Right forelimb (tissue), 1 donor: ENCODE measurements around the gene SPOCD1.

Experiments
- DNase-seq: peaks from one replicate; pipeline ENCODE4 v3.0.0-alpha.2; 2018

SPOCD1 gene

DNA sequence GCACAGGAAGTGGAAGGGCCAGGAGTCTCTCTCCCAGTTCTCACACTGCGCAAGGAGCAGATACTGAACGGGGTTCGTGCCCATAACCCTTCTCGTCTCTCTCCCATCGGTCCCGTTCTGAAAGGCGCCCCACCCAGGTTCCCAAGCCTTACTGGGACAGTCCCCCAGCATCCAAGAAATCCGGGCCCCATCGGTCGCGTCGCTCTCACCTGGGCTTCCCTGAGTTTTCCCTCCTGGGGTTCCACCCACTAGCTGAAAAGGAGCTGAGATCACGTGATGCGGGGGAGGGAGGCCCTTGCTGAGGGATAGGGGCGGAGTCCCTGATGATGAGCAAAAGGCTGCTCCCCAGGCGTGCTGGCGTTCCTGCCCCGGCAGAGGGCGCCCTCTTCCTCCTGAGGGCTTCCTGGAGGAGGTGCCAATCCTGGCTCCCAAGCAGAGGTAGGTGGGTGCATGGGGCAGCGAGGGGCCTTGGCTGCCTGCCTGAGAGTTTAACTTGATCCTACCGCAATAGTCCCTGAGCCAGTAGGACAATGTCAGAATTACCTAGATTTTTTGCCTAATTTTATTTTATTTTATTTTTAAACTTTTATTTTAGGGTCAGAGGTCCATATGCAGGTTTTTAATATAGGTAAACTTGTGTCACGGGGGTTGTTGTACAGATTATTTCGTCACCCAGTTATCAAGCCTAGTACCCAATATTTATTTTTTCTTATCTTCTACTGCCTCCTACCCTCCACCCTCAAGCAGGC, at the start of gene SPOCD1:
TSS of gene SPOCD1 (minus strand) at position 271 of the 749 bp plus-strand sequence. CDS start 689 bp downstream, outside the sequence.
- DNase-seq: no peak

DNA sequence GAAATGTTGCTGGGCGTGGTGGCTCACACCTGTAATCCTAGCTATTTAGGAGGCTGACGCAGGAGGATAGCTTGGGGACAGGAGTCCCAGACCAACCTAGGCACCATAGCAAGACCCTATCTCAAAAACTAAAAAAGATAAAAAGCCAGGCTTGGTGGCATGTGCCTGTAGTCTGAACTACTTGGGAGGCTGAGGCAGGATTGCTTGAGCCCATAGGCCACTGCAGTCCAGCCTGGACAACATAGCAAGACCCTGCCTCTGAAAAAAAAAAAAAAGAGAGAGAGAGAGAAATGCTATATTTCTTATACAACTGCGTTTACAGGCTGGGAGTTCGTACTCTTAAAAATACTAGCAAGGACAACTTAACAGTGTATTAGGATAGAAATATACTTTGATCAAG, 46.2 kb upstream of the SPOCD1 start:
- DNase-seq: no peak

DNA sequence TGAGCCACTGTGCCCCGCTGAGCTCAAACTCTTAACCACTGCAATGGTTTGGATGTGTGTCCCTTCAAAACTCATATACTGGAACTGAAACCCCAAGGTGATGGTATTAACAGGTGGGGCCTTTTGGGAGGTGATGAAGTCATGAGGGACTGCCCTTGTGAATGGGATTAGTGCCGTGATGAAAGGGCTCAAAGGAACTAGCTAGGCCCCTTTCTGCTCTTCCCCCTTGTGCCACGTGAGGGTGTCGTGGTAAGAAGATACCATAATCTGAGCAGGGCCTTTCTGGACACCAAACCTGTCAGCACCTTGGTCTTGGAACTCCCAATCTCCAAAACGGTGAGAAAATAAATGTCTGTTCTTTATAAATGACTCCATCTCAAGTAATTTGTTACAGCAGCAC, 45.5 kb upstream of the SPOCD1 start:
- no peak for DNase-seq

DNA sequence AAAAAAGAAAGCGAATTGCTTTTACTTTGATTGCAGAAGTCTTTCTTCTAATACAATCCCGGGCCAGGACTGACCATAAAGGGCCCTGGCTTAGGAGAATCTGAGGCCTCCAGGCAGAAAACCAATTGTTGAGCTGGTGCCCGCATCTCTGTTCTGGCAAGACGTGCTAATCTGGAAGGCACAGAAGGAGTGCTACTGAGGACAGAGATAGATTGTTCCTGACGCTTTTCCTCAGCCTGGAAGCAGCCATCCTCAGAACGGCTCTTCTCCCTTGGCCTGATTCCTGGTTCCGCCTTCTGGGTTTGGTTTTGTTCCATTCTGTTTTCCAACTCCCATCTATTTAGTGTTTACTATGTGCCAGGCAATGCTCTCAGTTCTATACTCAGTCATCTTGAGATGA, 44.8 kb upstream of the SPOCD1 start:
- DNase-seq: no peak

DNA sequence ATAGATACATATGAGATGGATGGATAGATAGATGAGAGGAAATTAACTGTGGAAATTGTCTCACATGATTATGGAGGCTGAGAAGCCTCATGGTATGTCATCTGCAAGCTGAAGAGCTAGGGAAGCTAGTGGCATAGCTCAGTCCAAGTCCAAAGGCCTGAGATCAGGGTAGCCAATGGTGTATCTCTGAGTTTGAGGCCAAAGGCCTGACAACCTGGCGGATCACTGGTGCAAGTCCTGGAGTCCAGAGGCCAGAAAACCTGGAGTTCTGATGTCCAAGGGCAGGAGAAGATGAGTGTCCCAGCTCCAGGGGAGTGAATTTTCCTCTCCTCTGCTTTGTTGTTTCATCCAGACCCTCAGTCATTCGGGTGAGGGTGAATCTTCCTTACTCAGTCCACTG, 43.9 kb upstream of the SPOCD1 start:
- DNase-seq: no peak

DNA sequence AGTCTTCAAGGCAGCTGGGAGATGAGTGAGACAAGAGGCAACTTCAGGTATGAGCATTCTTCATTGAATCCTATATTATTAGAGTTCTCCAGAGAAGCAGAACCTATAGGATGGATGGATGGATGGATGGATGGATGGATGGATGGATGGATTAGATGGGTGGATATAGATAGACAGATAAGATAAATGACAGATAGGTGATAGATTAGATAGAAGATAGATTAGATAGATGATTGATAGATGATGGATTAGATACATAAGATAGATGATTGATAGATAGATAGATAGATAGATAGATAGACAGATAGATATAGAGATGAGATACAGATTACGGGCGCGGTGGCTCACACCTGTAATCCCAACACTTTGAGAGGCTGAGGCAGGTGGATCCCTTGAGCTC, 43.2 kb upstream of the SPOCD1 start:
- no peak for DNase-seq

DNA sequence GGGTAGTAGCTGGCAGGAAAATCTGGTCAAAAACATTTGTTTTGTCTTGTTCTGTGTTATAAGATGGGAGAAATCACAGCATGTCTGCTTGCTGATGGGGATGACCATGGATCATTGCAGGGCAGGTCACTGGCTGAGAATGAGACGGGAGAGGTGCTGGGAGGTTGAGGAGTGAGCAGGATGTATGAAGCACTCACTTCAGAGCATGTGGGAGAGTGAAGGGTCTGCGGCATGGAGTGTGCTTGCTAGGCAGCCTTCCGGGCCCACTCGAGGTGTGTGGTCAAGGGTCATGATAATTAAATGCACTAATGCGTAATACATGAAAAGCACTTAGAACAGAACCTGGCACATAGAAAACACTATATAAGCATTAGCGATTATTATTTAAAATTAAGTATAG, 42.0 kb upstream of the SPOCD1 start:
- no peak for DNase-seq

DNA sequence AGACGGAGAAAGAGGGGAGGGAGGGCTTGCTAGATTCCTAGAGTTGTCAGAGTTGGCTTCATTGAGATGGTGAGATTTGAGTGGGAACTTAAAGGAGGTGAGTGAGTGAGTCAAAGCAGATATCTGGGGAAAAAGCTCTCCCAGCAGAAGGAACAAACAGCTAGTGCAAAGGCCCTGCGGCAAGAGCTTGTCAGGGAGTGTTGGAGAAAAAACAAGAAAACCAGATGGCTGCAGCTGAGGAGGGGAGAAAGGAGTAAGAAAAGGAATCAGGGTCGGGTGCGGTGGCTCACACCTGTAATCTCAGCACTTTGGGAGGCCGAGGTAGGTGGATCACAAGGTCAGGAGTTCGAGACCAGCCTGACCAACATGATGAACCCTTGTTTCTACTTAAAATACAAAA, 40.3 kb upstream of the SPOCD1 start:
- no peak for DNase-seq

DNA sequence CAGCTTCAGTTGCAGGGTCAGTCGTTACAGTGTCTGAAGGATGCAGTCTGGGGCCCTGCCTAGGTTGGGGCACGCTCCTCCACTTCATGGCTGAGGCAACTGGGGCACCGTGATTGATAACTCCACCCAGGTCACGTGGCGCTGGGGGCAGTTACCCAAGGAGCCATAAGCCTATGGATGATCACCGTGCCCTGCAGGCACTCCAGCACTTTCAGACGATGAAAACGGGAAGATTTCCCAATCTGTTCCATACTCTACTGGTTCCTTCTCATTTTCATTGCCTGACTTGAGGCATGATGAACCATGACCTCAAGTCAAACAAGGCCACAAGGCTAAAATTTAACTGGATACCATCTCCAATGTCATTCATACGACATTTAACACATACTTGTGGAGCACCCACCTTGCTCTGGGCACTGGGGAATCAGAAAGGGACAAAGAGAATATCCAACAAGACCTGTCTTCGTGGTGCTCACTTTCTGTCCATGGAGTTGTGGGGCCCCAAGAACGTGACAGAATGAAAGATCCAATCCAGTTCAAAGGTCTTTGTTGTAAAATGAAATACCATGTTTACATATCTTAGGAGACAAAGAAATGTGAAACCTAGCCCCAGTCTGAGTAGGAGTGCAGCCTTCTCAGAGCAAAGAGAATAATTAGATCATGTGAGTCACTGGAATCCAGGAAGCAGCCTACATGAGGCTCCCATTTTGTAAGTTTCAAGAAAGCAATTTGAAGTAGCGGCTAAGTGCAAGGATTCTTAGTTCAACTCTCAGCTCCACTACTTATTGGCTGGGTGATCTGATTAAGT, 39.4 kb upstream of the SPOCD1 start:
- no peak for DNase-seq

DNA sequence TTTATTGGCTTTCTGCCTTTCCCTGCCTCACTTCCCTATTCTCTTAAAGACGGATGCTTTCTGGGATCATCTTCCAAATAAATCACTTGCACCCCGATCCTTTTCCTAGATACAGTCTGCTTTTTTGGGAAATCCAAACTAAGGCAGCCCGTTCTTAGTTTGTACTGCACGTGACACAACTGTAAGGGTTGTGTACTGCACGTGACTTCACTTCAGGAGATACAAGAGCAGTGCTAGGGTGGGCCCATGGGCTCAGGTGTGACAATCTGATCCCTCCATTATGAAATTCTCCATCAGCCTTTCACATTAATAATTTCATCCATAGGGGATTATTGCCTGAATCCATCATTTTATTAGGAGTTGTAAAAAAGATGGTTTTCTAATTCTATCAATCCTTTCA, 33.8 kb upstream of the SPOCD1 start:
- no peak for DNase-seq

DNA sequence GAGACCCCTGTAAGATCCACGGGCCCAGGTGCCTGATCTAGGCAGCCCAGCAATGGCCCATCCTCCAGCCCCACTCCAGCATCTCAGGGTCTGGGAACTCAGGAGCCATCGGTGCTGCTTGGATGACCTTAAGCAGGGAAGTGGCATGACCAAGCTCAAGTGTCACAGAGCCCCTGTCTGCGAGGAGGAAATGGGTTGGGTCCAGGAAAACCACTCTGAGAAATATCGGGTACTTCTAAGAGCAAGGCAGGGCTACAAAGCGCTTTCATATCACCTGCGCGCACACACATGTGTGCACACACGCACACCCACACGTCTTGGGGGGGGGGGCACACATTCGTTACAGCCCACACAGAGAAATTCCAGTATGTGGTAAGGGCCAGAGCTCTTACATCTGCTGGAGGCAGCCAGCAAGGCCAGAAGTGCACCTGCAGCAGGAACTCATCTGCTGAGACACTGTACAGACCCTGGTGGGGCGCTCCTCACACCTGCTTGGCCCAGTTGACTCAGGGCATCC, 32.6 kb upstream of the SPOCD1 start:
- no peak for DNase-seq

DNA sequence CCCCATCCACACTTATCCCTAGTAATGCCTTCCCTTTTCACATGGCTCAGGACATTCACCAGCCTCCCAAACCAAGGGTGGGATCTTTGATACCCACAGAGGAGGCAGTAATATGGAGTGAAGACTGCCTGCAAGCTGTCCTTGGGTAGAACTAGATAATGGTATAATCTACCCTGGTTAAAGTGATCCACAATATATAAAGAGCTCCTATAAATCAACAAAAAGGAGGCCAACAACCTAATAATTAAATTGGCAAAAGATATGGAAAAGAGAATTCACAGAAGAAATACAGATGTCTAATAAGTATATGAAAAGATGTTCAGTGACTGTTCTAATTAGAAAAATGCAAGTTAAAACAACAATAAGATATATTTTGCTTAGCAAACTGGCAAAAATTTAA, 30.7 kb upstream of the SPOCD1 start:
- DNase-seq: no peak

DNA sequence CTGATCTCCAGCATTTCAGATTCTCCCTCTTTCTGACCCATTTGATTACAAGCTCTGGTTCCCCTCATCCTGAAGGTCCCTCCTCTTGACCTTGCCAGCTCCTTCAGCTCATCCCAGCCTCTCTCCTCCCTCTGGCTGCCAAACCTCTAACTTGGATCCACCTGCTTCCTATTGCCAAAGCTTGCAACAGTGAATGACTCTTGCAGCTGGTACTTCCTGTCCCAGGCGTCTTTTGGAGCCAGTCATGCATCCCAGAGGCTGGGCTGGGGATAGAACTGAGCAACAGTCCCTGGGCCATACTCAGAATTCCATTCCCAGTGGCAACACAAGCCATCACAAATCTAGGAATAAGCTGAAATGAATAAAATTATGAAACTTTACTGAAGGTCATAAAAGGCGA, 27.7 kb upstream of the SPOCD1 start:
- DNase-seq: no peak

DNA sequence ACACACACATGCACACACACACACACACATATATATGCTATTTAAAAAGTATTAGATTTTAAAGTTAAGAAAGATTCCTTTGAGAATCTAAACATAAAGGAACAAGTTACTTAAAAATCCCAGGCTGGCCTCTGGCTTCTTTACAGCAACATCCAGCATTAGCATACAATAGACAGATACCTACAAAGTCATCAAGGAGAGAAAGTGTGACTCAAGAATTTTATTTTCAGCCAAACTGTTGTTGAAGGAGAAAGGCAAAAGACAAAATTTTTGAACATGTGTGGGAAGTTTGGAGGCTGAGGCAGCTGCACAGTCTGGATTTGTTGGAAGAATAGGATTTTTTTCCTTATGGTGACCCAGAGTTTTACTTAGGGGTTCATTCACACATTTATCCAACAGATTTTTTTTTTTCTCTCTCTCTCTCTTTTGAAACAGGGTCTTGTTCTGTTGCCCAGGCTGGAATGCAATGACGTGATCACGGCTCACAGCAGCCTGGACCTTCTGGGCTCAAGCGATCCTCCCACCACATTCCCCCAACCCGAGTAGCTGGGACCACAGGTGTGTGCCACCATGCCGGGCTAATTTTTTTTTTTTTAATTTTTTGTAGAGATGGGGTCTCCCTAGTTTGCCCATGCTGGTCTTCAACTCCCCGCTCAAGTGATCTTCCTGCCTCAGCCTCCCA, 24.0 kb upstream of the SPOCD1 start:
- no peak for DNase-seq

DNA sequence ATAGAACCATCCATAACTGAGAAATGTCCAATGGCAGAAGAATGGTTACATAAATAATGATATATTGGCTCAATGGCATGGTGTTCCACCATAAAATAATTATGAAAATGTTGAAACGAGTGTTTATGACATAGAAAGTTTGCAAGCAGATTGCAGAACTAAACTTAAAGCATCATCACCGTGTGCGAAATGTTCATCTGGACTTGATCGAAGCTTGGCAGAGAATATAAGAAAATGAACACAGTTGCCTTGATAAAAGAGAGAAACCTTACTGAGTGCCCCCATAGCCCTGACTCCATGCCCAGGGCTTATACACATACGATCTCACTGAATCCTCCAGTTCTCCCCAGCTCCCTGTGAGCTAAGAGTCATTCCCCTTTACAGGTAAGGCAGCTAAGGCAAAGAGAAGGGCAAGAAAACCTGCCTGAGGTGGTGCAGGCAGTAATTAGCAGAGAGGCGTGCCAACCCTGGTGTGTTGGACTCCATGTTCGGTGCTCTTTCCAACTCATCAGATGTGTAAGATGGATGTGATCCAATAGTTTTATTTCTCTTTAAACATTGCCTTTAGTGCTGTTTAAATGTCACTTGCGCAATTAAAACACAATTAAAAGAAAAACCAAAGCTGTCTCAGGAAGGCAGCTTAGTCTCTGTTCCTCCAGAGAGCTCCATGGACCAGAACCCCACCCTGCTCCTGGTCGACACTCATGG, 21.8 kb upstream of the SPOCD1 start:
- no peak for DNase-seq

DNA sequence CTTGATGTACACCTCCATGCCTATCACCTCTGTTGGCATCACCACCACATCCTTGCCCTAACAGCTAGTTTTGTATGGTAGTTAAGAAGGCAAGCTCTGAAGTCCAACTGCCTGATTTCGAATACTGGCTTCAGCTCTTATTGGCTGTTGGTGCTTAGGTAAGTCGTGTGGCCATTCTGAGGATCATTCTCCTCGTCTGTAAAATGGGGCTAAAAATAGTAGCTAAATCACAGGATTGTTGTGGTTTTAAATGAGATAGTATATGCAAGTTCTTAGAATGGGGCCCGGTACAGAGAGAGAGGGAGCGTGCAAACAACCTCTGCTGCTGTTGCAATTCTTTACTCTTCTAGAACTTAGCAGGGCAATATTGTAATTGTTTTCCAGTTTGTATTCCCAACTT, 20.8 kb upstream of the SPOCD1 start:
- DNase-seq: no peak

DNA sequence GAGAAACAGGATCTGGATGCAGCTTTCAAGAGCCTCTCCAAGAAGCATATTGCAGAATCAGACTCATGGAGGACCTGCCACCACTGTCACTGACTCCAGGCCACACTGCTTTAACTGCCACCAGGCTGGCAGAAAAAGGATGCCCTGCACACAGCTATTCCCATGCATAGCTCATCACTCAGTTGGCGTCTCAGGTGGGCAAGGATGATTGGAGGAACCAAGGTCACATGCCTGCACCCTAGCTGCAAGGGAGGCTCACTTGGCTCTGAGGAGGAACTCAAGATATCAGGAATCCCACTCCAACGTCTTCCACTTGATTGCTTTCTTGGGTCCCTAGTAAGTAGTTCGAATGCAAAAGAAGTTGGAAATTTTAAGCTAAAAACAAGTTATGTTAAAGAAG, 19.6 kb upstream of the SPOCD1 start:
- DNase-seq: no peak

DNA sequence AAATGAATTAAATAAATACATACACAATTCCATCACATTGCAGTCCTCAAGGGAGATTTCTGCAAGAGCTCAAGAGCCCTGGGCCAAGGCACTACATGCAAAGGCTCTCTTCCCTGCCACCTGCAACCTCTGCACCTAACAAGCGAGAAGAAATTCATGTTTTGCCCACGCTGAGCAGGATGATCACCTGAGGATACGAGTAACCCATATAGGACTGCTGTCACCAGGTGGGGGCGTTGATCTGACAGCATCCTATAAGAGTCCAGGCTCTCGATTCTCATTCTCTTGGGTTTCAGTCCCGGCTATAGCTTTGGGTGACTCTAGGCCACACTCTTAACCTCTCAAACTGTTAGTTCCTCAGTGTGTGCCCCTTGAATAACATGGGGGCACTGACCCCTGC, 18.7 kb upstream of the SPOCD1 start:
- no peak for DNase-seq

DNA sequence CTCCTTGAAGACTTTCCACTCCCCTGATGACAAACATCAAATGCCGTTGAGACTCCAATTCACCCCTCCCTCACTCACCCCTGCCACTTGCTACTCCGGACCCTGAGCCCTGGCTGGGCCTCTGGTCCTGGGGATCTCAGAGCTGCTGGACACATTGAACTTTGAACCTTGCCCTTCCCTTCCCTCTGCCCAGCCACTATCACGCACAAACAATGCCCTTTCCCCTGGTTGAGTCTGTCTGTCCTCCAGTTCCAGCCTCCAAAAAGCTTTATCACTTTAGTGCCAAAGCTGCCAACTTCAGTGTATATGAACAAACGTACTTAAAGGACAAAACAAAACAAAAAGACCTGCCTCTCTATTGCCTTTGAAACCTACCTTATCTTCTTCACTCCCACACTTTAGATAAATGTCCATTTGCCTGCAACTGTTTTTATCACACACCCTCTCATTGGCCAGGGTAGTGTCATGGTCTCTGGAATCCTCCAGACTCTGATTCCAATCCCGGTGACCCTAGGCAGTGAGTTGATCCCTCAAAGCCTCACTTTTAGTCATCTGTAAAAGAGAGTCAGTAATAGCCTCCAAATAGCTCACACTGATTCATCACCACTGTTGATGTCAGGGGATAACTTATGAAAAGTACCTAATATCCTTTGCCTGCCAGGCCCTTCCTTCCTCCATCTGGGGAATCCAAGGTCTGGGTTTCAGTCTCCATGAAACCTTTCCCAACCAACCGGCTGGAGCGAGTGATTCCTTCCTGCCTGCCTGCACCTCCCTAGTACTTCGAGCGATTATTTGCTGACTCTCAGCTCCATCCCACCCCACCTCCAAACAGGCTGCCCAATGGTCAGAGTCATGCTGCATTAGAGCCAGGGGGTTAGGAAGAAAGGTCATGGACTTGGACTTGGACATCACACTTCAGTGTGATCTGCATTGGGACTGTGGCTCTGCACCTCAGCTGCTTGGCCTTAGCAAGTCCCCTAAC, 15.9 kb upstream of the SPOCD1 start:
- no peak for DNase-seq

DNA sequence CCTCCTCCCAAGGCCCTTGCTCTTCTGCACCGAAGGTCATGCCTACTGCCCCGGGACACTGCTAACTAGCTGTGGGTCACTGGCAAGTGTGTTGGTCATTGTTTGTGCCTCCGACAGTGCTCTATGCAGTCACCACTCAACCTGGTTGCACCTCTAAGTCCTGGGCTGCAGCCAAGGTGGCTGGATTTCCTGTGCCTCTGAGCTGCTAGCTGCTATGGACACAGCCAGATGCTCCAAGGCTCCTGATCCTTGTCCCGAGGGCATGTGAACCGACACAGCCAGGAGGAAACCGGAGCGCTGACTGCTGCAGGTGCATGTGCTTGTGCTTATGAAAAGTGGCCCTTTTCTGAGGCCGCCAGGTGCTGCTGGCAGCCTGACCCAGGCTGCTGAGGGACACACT, 14.7 kb upstream of the SPOCD1 start:
- DNase-seq: no peak

DNA sequence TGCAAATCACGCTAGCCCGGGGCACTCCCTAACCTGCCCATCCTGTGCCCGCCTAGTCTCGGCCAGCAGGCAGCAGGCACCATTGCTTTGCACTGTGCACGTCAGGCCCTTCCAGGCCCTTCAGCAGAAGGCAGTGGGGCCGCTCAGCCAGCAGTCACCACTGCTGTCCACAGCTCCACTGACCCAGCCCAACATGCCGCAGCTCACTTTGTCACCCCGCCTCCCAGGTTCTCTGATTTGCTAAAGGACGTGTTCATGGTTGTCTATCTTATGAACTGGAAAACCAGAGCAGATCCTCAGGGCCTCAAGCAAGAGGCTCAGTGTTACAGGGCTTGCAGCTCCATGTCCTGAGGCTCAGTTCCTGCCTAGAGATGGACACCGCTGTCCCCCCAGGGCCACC, 14.2 kb upstream of the SPOCD1 start:
- DNase-seq: no peak
